ENCODE measurements around the gene PPM1L. TPM values are rescaled to one million over a fixed set of nuclear protein-coding genes. Genes with fewer than 3 reads are reported as not detected.

The PPM1L gene
- total RNA-seq, 1 experiment from 2014 or later, result 7.3 TPM

DNA sequence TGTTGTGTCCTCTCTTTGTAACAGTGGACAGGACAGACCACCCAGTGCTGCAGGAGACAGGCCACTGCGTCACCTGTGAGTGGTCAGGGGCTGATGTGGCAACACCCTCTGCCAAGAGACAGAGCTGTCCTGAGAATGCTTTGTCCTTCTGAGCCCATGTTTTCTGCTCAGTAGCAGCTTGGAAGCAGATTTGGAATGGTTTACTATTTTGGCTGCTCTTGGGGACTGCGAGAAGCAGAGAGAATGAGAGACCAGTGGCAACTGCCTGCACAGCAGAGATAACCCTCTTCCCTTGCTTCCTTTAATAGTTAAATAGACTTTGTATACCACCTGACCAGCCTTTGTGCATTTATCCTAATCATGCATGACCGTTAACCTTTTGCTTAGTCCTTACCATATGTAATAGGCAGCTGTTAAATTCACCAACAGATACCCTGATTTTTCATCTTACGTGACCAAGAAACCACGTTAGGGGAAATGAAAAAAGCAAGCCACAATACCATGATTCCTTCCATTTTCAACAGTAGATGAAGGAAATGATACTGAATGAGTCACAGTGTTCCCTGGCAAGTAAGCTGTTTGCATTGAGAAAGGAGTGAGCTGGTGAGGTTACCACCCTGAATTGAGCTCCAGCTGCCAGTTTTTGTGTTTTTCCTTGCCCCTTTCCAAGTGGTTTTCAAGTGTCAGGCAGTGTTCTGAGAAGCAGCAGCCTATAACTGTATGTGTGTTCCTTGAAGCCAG lies 313.6 kb downstream of the PPM1L start:
- H3T11ph ChIP-seq (ENCODE audit: low read length), result no peak overlapping the region
- no peak overlapping the region for H2AFZ ChIP-seq (ENCODE audit: low read length)
- no peak overlapping the region for H4K8ac ChIP-seq (replicated peaks; ENCODE audit: insufficient read length, low read depth, low read length)
- TF ChIP-seq, protein P1, sequence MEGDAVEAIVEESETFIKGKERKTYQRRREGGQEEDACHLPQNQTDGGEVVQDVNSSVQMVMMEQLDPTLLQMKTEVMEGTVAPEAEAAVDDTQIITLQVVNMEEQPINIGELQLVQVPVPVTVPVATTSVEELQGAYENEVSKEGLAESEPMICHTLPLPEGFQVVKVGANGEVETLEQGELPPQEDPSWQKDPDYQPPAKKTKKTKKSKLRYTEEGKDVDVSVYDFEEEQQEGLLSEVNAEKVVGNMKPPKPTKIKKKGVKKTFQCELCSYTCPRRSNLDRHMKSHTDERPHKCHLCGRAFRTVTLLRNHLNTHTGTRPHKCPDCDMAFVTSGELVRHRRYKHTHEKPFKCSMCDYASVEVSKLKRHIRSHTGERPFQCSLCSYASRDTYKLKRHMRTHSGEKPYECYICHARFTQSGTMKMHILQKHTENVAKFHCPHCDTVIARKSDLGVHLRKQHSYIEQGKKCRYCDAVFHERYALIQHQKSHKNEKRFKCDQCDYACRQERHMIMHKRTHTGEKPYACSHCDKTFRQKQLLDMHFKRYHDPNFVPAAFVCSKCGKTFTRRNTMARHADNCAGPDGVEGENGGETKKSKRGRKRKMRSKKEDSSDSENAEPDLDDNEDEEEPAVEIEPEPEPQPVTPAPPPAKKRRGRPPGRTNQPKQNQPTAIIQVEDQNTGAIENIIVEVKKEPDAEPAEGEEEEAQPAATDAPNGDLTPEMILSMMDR (conservative IDR thresholded peaks at IDR 0.05), result no peak
- no peak overlapping the region for H4K91ac ChIP-seq (ENCODE audit: insufficient read length, low read depth, low read length)
- H2BK20ac ChIP-seq (ENCODE audit: low read depth, low read length, poor library complexity, severe bottlenecking), result no peak overlapping the region
- no peaks in the 10 kb centered on the region for H3K79me1 ChIP-seq (ENCODE audit: insufficient read depth, low read depth, low read length, poor library complexity, severe bottlenecking)
- H4K5ac ChIP-seq (ENCODE audit: insufficient read length, low read depth, low read length), result no peak overlapping the region
- no peak overlapping the region for H3K23ac ChIP-seq (ENCODE audit: insufficient read length, low read depth, low read length)
- H4K20me1 ChIP-seq (ENCODE audit: control insufficient read depth, insufficient read depth, insufficient read length), result no peaks in the 10 kb centered on the region
- no peak overlapping the region for H2BK5ac ChIP-seq (ENCODE audit: insufficient read length, low read length)
- no CpG with 5 or more reads among the region's 5 CpGs for WGBS (ENCODE audit: extremely low coverage, insufficient read length, low lambda C conversion rate)
- no peaks in the 10 kb centered on the region for H3K23me2 ChIP-seq (ENCODE audit: insufficient read length, low read depth, low read length, poor library complexity, severe bottlenecking)
- DNase-seq, result no peak
- H2BK15ac ChIP-seq (ENCODE audit: low read depth, low read length), result no peak overlapping the region
- no peaks in the 10 kb centered on the region for H3K27me3 Mint-ChIP-seq (ENCODE audit: low read depth)
- no peak overlapping the region for H3K4me2 ChIP-seq (ENCODE audit: insufficient read depth, insufficient read length, low read length)
- H3K4me1 Mint-ChIP-seq, result peaks cover 11 to 15% of the 10 kb centered on the region in 2 experiments
- H3K9ac ChIP-seq (ENCODE audit: extremely low read depth, insufficient read length, low read length), result no peak overlapping the region
- no peak overlapping the region for H2AK5ac ChIP-seq (ENCODE audit: insufficient read length, low read length)
- no peaks in the 10 kb centered on the region for H3K9me3 ChIP-seq (ENCODE audit: control insufficient read depth, low read depth, low read length)
- H3K27me3 ChIP-seq (ENCODE audit: insufficient read depth, low read length), result no peaks in the 10 kb centered on the region
- H3K79me2 ChIP-seq (ENCODE audit: insufficient read depth, low read length), result no peaks in the 10 kb centered on the region
- H3K4me1 ChIP-seq (ENCODE audit: insufficient read depth, low read length), result no peaks in the 10 kb centered on the region
- no peak overlapping the region for H3K27ac ChIP-seq (ENCODE audit: insufficient read length, low read depth, low read length)
- no peaks in the 10 kb centered on the region for H3K9me3 Mint-ChIP-seq
- H2BK12ac ChIP-seq (ENCODE audit: insufficient read length, low read depth, low read length), result no peak overlapping the region
- H3K36me3 Mint-ChIP-seq (ENCODE audit: insufficient read depth in 1 of 3, low read depth in 3 of 3), result no peaks in the 10 kb centered on the region
- no peak overlapping the region for H3K56ac ChIP-seq (ENCODE audit: insufficient read length, low read depth, low read length)
- peak overlapping the region in 2 of 3 experiments; percentile 45 to 76; a peak in 2 of 7 replicates for H3K27ac Mint-ChIP-seq
- H3K4ac ChIP-seq (ENCODE audit: low read depth, low read length), result no peak overlapping the region
- no peak overlapping the region for H3K14ac ChIP-seq (ENCODE audit: insufficient read depth, low read length)
- H3K18ac ChIP-seq (ENCODE audit: insufficient read length, low read depth, low read length), result no peak overlapping the region
- no peak overlapping the region for H2BK120ac ChIP-seq (ENCODE audit: low read depth, low read length, poor library complexity, severe bottlenecking)
- no peak overlapping the region for H3K4me3 Mint-ChIP-seq
